Neural crest cell (in vitro differentiated cells): ENCODE results near the gene CCDC178. TPM values are rescaled to one million over a fixed set of nuclear protein-coding genes. Genes with fewer than 3 reads are reported as not detected.
A peak's percentile ranks its signal among the peaks of the same experiment; 100 is the strongest.
"Not testable (repeated sequence)": the region's sequence is repeated elsewhere in the genome, so short reads cannot be mapped to it uniquely, and the experiment has no call there.

Experiments
- DNase-seq: peaks from one replicate; pipeline ENCODE4 v3.0.0; 2021; ENCODE audit warnings: low read depth, mixed read lengths, low spot score
- H3K27ac Mint-ChIP-seq: one replicate; pipeline ENCODE4 v1.8.0; 2021; ENCODE audit warnings: mild to moderate bottlenecking, mixed read lengths; ENCODE audit not compliant: unreplicated experiment
- H3K27me3 Mint-ChIP-seq: 2 replicates; pipeline ENCODE4 v1.8.0; 2021; ENCODE audit warnings: low read depth, mild to moderate bottlenecking, mixed read lengths
- H3K36me3 Mint-ChIP-seq: 2 replicates; pipeline ENCODE4 v1.8.0; 2021; ENCODE audit warnings: low read depth, mild to moderate bottlenecking, mixed read lengths
- H3K4me1 Mint-ChIP-seq: 2 replicates; pipeline ENCODE4 v1.8.0; 2021; ENCODE audit warnings: mixed read lengths
- H3K4me3 Mint-ChIP-seq: one replicate; pipeline ENCODE4 v1.8.0; 2021; ENCODE audit warnings: mild to moderate bottlenecking, mixed read lengths
- H3K9me3 Mint-ChIP-seq: 2 replicates; pipeline ENCODE4 v1.8.0; 2021; ENCODE audit warnings: mixed read lengths
- total RNA-seq: library from RNA; stranded (reverse); gene quantifications from 2 replicates; pipeline ENCODE4 v1.2.1, GENCODE V29; 2021
- TF ChIP-seq, protein P1 (sequence below): fragments of 200-600 bp; sonication (generic); conservative IDR thresholded peaks from 2 replicates; pipeline ENCODE4 v1.5.0; 2021; ENCODE audit warnings: antibody characterized with exemption, mild to moderate bottlenecking

CCDC178 gene
- total RNA-seq, 1 donor from 2014 or later, result 0.42 TPM

DNA sequence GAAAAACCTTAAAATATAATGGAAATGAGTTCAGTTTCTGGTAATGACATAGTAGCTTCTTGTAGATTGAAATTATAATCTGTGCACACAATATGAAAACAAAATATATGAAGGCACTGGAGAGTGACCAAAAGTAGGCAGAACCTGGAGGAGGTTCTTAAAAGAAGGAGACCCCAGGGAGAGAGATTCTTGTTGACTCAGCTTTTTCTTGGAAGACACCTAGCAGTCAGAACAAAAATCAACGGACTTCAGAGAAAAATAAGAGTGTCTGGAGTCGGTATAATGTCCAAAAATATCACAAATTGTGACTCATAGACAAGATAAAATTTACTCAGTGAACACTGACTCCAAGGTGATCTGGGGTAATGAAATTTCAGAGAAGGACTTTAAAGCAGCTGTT, 286.5 kb downstream of the CCDC178 start:
- Mint-ChIP-seq H3K27me3 (no peaks in the 10 kb centered on the region), H3K36me3 (peaks cover 4% of the 10 kb centered on the region), H3K4me3 (no peak overlapping the region), H3K4me1 (no peaks in the 10 kb centered on the region), H3K27ac (no peak overlapping the region), H3K9me3 (peaks cover 8% of the 10 kb centered on the region)
- no peak for DNase-seq
- TF ChIP-seq, protein P1, sequence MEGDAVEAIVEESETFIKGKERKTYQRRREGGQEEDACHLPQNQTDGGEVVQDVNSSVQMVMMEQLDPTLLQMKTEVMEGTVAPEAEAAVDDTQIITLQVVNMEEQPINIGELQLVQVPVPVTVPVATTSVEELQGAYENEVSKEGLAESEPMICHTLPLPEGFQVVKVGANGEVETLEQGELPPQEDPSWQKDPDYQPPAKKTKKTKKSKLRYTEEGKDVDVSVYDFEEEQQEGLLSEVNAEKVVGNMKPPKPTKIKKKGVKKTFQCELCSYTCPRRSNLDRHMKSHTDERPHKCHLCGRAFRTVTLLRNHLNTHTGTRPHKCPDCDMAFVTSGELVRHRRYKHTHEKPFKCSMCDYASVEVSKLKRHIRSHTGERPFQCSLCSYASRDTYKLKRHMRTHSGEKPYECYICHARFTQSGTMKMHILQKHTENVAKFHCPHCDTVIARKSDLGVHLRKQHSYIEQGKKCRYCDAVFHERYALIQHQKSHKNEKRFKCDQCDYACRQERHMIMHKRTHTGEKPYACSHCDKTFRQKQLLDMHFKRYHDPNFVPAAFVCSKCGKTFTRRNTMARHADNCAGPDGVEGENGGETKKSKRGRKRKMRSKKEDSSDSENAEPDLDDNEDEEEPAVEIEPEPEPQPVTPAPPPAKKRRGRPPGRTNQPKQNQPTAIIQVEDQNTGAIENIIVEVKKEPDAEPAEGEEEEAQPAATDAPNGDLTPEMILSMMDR, result no peak

DNA sequence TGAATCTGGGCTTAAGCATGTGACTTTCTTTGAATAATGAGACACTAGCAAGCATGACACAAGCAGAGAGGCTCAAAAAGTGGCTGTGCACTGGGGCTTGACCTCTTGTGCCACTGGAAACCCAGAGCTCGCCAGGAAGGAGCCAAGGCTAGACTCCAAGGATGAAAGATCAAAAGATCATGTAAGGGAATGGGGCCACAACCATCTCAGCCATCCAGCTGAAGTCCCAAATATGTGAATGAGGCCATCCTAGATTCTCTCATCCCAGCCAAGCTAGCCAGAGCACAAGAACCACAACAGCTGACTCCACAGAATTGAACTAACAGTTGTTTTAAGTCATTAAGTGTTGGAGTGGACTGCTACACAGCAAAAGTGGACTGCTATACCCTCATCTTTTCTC, 288.1 kb downstream of the CCDC178 start:
- TF ChIP-seq, protein P1, result no peak
- H3K27me3 Mint-ChIP-seq, result no peaks in the 10 kb centered on the region
- no peak overlapping the region for H3K27ac Mint-ChIP-seq
- H3K4me1 Mint-ChIP-seq, result no peaks in the 10 kb centered on the region
- no peak for DNase-seq
- peaks cover 8% of the 10 kb centered on the region for H3K9me3 Mint-ChIP-seq
- H3K4me3 Mint-ChIP-seq, result no peak overlapping the region
- peaks cover 6% of the 10 kb centered on the region for H3K36me3 Mint-ChIP-seq

DNA sequence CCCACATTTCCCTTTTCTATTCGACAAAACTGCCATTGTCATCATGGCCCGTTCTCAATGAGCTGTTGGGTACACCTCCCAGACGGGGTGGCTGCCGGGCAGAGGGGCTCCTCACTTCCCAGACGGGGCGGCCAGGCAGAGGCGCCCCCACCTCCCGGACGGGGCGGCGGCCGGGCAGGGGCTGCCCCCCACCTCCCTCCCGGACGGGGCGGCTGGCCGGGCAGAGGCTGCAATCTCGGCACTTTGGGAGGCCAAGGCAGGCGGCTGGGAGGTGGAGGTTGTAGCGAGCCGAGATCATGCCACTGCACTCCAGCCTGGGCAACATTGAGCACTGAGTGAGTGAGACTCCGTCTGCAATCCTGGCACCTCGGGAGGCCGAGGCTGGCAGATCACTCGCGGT, 292.7 kb downstream of the CCDC178 start:
- not testable (repeated sequence) for H3K27me3 Mint-ChIP-seq, H3K4me3 Mint-ChIP-seq, H3K27ac Mint-ChIP-seq, H3K9me3 Mint-ChIP-seq, H3K4me1 Mint-ChIP-seq, H3K36me3 Mint-ChIP-seq, DNase-seq

DNA sequence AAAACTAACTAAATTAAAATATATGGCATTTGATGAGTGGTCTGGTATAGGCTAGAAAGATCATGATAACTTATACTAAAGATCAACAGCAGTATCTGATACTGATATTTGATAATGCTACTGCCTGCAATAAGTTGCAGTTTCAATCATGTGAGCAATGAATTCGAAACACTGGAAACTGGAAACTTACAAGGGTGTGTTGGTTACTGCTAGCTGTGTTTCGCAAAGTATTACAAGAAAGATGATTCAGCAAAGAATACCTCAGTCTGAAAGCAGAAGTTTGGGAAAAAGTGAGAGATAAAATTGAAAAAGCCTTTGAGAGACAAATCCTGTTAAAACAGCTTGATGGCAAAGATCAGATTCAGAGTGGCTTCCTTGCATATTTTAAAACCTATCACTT, 294.5 kb downstream of the CCDC178 start:
- H3K36me3 Mint-ChIP-seq, result peaks cover 6% of the 10 kb centered on the region

DNA sequence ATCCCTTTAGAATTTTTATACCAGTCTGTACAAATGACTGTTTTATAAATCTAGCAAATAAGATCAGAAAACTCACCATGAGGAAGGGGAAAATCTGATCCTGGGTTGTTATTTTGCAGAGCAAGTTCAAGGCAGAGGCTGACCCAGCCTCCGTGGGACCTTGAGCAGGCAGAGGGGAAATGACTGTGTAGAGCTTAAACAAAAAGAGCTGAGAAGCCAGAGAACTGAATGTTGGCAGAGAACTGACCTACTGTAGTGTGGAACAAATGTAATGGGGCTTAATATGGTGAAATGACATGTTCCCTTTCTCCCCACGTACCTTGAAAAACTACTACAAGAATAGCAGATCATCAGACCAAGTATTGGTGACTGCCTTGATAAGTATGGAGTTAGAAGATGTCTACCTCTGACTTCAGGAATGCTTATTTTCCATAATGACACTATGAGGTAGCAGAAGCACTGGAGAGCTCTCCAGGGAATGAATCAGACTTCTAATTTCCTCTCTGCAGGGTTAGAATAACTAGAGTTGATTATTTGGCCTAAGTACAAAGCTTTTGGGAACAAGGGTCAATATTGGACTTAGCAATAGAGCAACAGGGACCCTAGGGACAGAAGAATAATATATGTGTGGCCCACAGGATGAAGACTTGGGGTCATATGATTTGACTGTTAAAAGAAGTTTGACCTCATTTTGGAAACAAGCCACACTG, 304.4 kb downstream of the CCDC178 start:
- Mint-ChIP-seq H3K4me3 (no peak overlapping the region), H3K27ac (peak overlapping the region; percentile 84), H3K27me3 (no peaks in the 10 kb centered on the region), H3K9me3 (peaks cover 14% of the 10 kb centered on the region), H3K4me1 (no peaks in the 10 kb centered on the region), H3K36me3 (peaks cover 5% of the 10 kb centered on the region)
- no peak for DNase-seq
- TF ChIP-seq, protein P1, result no peak

More for the DNA sequence above, 294.5 kb downstream of the CCDC178 start:
- TF ChIP-seq, protein P1, result no peak
- Mint-ChIP-seq H3K4me3 (no peak overlapping the region), H3K4me1 (no peaks in the 10 kb centered on the region), H3K9me3 (peaks cover 8% of the 10 kb centered on the region), H3K27me3 (no peaks in the 10 kb centered on the region), H3K27ac (no peak overlapping the region)
- no peak for DNase-seq

DNA sequence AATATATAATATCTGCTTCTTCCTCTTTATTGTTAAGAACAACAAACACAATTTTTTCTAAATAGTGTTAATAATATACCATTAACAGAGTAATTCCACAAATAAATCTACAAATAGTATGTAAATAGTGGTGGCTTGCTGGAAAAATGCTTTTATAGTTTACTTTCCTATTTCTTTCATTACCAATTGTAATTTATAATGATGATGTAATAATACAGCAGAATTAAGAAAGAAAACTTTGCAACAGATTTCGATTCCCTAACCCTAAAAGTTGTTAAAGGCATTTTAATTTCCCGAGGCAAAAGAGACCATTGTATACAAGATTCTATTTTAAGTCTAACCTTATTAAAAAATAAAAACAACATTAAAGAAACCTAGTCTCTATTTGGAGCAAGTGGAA, 307.9 kb downstream of the CCDC178 start:
- no peak overlapping the region for H3K4me3 Mint-ChIP-seq
- no peaks in the 10 kb centered on the region for H3K9me3 Mint-ChIP-seq
- H3K4me1 Mint-ChIP-seq, result no peaks in the 10 kb centered on the region
- no peaks in the 10 kb centered on the region for H3K36me3 Mint-ChIP-seq
- no peaks in the 10 kb centered on the region for H3K27me3 Mint-ChIP-seq
- TF ChIP-seq, protein P1, result no peak
- no peak overlapping the region for H3K27ac Mint-ChIP-seq
- DNase-seq, result no peak
